Body of pancreas (tissue), 4 donors: ENCODE results near the gene AP3B1.

Experiments
- CTCF ChIP-seq, 7 experiments: fragments of 450-650 bp in 4 of 7; fragments of 200-600 bp in 3 of 7; sonication (generic) in 3 of 7; IDR thresholded peaks; one replicate each; pipeline ENCODE4 v1.5.1; 2016 to 2019; ENCODE audit warnings: antibody characterized with exemption in 7 of 7
- POLR2A ChIP-seq, 3 donors: fragments of 450-650 bp; IDR thresholded peaks; one replicate each; pipeline ENCODE4 v1.6.1; 2016; ENCODE audit warnings: antibody characterized with exemption in 3 of 3, mild to moderate bottlenecking in 2 of 3

- no peak for TF ChIP-seq POLR2A (IDR thresholded peaks at IDR 0.05)
- no peak for TF ChIP-seq CTCF (IDR thresholded peaks at IDR 0.05)
Observed at GRCh38 chr5:78003919-78004318, 290.6 kb downstream of the AP3B1 start.
